Neural progenitor cell (in vitro differentiated cells): ENCODE data around the gene CMTM1. TPM values are rescaled to one million over a fixed set of nuclear protein-coding genes. Genes with fewer than 3 reads are reported as not detected.

ENCODE experiments used
- DNase-seq: peaks from one replicate; pipeline ENCODE4 v3.0.0-alpha.2; 2016; ENCODE audit warnings: low spot score
- H2AFZ ChIP-seq: fragments of 200-600 bp; sonication (generic); replicated peaks from 2 replicates; pipeline ENCODE4 v1.6.1; 2016; ENCODE audit warnings: antibody characterized with exemption
- H3F3A ChIP-seq: fragments of 200-600 bp; sonication (generic); 2 replicates; pipeline ENCODE4 v1.6.1; 2016; ENCODE audit warnings: antibody characterized with exemption, low read depth
- H3K27ac ChIP-seq: fragments of 200-600 bp; sonication (generic); 2 replicates; pipeline ENCODE4 v1.5.1; 2016; ENCODE audit warnings: mild to moderate bottlenecking
- H3K27me3 ChIP-seq: fragments of 200-600 bp; sonication (generic); 2 replicates; pipeline ENCODE4 v1.6.1; 2016; ENCODE audit warnings: mild to moderate bottlenecking, moderate library complexity
- H3K36me3 ChIP-seq: fragments of 200-600 bp; sonication (generic); 2 replicates; pipeline ENCODE4 v1.5.1; 2016
- H3K4me1 ChIP-seq: fragments of 200-600 bp; sonication (generic); 2 replicates; pipeline ENCODE4 v1.6.1; 2016; ENCODE audit warnings: mixed run types
- H3K4me2 ChIP-seq: fragments of 200-600 bp; sonication (generic); 2 replicates; pipeline ENCODE4 v1.6.1; 2016
- H3K4me3 ChIP-seq: fragments of 200-600 bp; sonication (generic); 2 replicates; pipeline ENCODE4 v1.5.1; 2016
- H3K79me2 ChIP-seq: fragments of 200-600 bp; sonication (generic); 2 replicates; pipeline ENCODE4 v1.6.1; 2016; ENCODE audit warnings: low read depth
- H3K9ac ChIP-seq: fragments of 200-600 bp; sonication (generic); 2 replicates; pipeline ENCODE4 v1.6.1; 2016
- H3K9me3 ChIP-seq: fragments of 200-600 bp; sonication (generic); 2 replicates; pipeline ENCODE4 v1.5.1; 2016; ENCODE audit warnings: low read depth
- H4K20me1 ChIP-seq: fragments of 200-600 bp; sonication (generic); 2 replicates; pipeline ENCODE4 v1.6.1; 2016; ENCODE audit warnings: low read depth
- H3K27ac Mint-ChIP-seq: 3 replicates; pipeline ENCODE4 v1.8.0; 2021; ENCODE audit warnings: mixed read lengths
- H3K27me3 Mint-ChIP-seq: 2 replicates; pipeline ENCODE4 v1.8.0; 2022; ENCODE audit warnings: low read depth, mild to moderate bottlenecking, inconsistent platforms, moderate library complexity, mixed read lengths; ENCODE audit not compliant: insufficient read depth
- H3K36me3 Mint-ChIP-seq: 3 replicates; pipeline ENCODE4 v1.8.0; 2021; ENCODE audit warnings: mixed read lengths
- H3K4me1 Mint-ChIP-seq: 3 replicates; pipeline ENCODE4 v1.8.0; 2021; ENCODE audit warnings: mixed read lengths
- H3K4me3 Mint-ChIP-seq: 3 replicates; pipeline ENCODE4 v1.8.0; 2021; ENCODE audit warnings: mild to moderate bottlenecking, moderate library complexity, mixed read lengths
- H3K9me3 Mint-ChIP-seq: 3 replicates; pipeline ENCODE4 v1.8.0; 2020; ENCODE audit warnings: mixed read lengths
- EZH2 ChIP-seq: fragments of 200-600 bp; sonication (generic); IDR thresholded peaks from 2 replicates; pipeline ENCODE4 v1.6.1; 2017; ENCODE audit warnings: antibody characterized with exemption, mild to moderate bottlenecking, moderate library complexity
- EZH2phosphoT487 ChIP-seq: fragments of 200-600 bp; sonication (generic); IDR thresholded peaks from 2 replicates; pipeline ENCODE4 v1.6.1; 2017; ENCODE audit warnings: antibody characterized with exemption
- total RNA-seq: library from RNA; depleted of rRNA; stranded (reverse); fragments of >200 nt; gene quantifications from 2 replicates; pipeline ENCODE4 v1.2.3, GENCODE V29; 2015; ENCODE audit warnings: low replicate concordance
- TF ChIP-seq, protein P1 (sequence below): fragments of 200-600 bp; sonication (generic); IDR thresholded peaks from 2 replicates; pipeline ENCODE4 v1.5.1; 2017; ENCODE audit warnings: antibody characterized with exemption, mild to moderate bottlenecking

CMTM1 gene
- total RNA-seq, 1 donor from 2014 or later = not detected

GRCh38 chr16:66541388-66542355 lies 24.6 kb upstream of the CMTM1 start:
- Histone ChIP-seq H3K4me3 (no peak overlapping the region), H3K27ac (no peak overlapping the region), H3F3A (peaks cover 6% of the 10 kb centered on the region), H3K9me3 (no peaks in the 10 kb centered on the region), H2AFZ (no peak overlapping the region), H3K4me2 (no peak overlapping the region), H3K79me2 (no peaks in the 10 kb centered on the region), H3K36me3 (no peaks in the 10 kb centered on the region), H4K20me1 (no peaks in the 10 kb centered on the region), H3K9ac (no peak overlapping the region), H3K27me3 (no peaks in the 10 kb centered on the region), H3K4me1 (peaks cover 9% of the 10 kb centered on the region)
- no peak overlapping the region for H3K4me3 Mint-ChIP-seq
- H3K9me3 Mint-ChIP-seq = no peaks in the 10 kb centered on the region
- no peak for DNase-seq
- TF ChIP-seq, protein P1, sequence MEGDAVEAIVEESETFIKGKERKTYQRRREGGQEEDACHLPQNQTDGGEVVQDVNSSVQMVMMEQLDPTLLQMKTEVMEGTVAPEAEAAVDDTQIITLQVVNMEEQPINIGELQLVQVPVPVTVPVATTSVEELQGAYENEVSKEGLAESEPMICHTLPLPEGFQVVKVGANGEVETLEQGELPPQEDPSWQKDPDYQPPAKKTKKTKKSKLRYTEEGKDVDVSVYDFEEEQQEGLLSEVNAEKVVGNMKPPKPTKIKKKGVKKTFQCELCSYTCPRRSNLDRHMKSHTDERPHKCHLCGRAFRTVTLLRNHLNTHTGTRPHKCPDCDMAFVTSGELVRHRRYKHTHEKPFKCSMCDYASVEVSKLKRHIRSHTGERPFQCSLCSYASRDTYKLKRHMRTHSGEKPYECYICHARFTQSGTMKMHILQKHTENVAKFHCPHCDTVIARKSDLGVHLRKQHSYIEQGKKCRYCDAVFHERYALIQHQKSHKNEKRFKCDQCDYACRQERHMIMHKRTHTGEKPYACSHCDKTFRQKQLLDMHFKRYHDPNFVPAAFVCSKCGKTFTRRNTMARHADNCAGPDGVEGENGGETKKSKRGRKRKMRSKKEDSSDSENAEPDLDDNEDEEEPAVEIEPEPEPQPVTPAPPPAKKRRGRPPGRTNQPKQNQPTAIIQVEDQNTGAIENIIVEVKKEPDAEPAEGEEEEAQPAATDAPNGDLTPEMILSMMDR = no peak
- TF ChIP-seq EZH2phosphoT487 (no peak), EZH2 (no peak)
- peak overlapping the region; percentile 11 for H3K27ac Mint-ChIP-seq
- H3K27me3 Mint-ChIP-seq = no peaks in the 10 kb centered on the region
- peaks cover 22% of the 10 kb centered on the region for H3K36me3 Mint-ChIP-seq
- peaks cover 19% of the 10 kb centered on the region for H3K4me1 Mint-ChIP-seq

DNA sequence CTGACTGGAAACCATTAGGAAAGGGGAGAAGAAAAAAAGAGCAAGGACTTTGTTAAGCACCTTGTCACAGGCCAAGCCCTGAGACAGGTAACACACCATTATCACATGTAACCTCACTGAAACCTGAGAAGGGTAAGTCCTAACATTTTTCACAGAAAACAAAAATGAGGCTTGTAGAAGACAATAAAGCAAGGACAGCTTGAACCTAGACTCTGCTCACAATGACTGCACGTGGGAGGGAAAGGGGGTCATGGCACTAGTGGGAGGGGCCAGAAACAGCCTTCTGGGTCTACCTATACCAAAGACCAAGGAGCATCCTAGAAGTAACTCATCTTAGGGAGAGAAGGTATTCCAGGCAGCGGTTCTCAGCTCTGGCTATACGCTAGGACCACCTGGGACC lies 23.8 kb upstream of the CMTM1 start:
- no peaks in the 10 kb centered on the region for H3K9me3 Mint-ChIP-seq
- no peak overlapping the region for H2AFZ ChIP-seq
- no peak for DNase-seq
- no peaks in the 10 kb centered on the region for H4K20me1 ChIP-seq
- no peak overlapping the region for H3K4me3 ChIP-seq
- H3K4me3 Mint-ChIP-seq = no peak overlapping the region
- no peaks in the 10 kb centered on the region for H3K79me2 ChIP-seq
- H3K4me2 ChIP-seq = no peak overlapping the region
- H3K36me3 ChIP-seq = no peaks in the 10 kb centered on the region
- no peaks in the 10 kb centered on the region for H3K27me3 ChIP-seq
- no peak overlapping the region for H3K9ac ChIP-seq
- H3K27ac Mint-ChIP-seq = peak overlapping the region; percentile 11
- no peaks in the 10 kb centered on the region for H3K27me3 Mint-ChIP-seq
- H3K27ac ChIP-seq = no peak overlapping the region
- peaks cover 19% of the 10 kb centered on the region for H3K4me1 Mint-ChIP-seq
- no peaks in the 10 kb centered on the region for H3K9me3 ChIP-seq
- H3F3A ChIP-seq = peaks cover 6% of the 10 kb centered on the region
- TF ChIP-seq EZH2 = no peak
- TF ChIP-seq, protein P1 = no peak
- no peak for TF ChIP-seq EZH2phosphoT487
- peaks cover 9% of the 10 kb centered on the region for H3K4me1 ChIP-seq
- peaks cover 23% of the 10 kb centered on the region for H3K36me3 Mint-ChIP-seq

GRCh38 chr16:66543541-66543940 lies 22.7 kb upstream of the CMTM1 start:
- Mint-ChIP-seq H3K36me3 (peaks cover 23% of the 10 kb centered on the region), H3K9me3 (no peaks in the 10 kb centered on the region), H3K4me3 (no peak overlapping the region), H3K27me3 (no peaks in the 10 kb centered on the region), H3K4me1 (peaks cover 26% of the 10 kb centered on the region), H3K27ac (peak overlapping the region; percentile 81)
- H3F3A ChIP-seq = peaks cover 7% of the 10 kb centered on the region
- no peaks in the 10 kb centered on the region for H3K79me2 ChIP-seq
- DNase-seq = no peak
- TF ChIP-seq EZH2 (no peak), EZH2phosphoT487 (no peak)
- TF ChIP-seq, protein P1 = no peak
- H3K27me3 ChIP-seq = no peaks in the 10 kb centered on the region
- H3K9ac ChIP-seq = no peak overlapping the region
- no peak overlapping the region for H2AFZ ChIP-seq
- H3K36me3 ChIP-seq = no peaks in the 10 kb centered on the region
- H3K27ac ChIP-seq = no peak overlapping the region
- H3K9me3 ChIP-seq = no peaks in the 10 kb centered on the region
- no peak overlapping the region for H3K4me2 ChIP-seq
- H3K4me1 ChIP-seq = peaks cover 9% of the 10 kb centered on the region
- H4K20me1 ChIP-seq = no peaks in the 10 kb centered on the region
- no peak overlapping the region for H3K4me3 ChIP-seq
